IMR-90 (cell line): ENCODE data around the gene C14orf39. TPM values are rescaled to one million over a fixed set of nuclear protein-coding genes. Genes with fewer than 3 reads are reported as not detected.

Source experiments
- ATAC-seq: fragments of 200-7000 bp; cut with Tn5 transposase; 2 replicates; pipeline ENCODE4 v1.9.1; 2020; ENCODE audit warnings: low read depth, mild to moderate bottlenecking, moderate library complexity
- BruUV-seq: library from RNA; stranded (reverse); fragments of 400-500 nt; replicated peaks from 2 replicates; lab custom pipeline; 2021; lab: Mats Ljungman, UMichigan
- CTCF ChIA-PET: fragments of 300-600 bp; formaldehyde crosslinking; extraction: SDS; loops from one replicate; lab custom pipeline; 2021; ENCODE audit warnings: antibody characterized with exemption; lab: Yijun Ruan, JAX
- POLR2A ChIA-PET: fragments of 300-600 bp; sonication (Branson Sonifier 250); formaldehyde crosslinking; loops from one replicate; lab custom pipeline; 2022; ENCODE audit warnings: antibody characterized with exemption; ENCODE audit not compliant: unreplicated experiment; lab: Charles Lee
- DNase-seq: peaks from one replicate; pipeline ENCODE4 v3.0.0; 2013
- H2AFZ ChIP-seq: replicated peaks from 2 replicates; pipeline ENCODE3; 2013; ENCODE audit warnings: low read length, mild to moderate bottlenecking; ENCODE audit not compliant: poor library complexity
- H2AK5ac ChIP-seq: 2 replicates; pipeline ENCODE4 v1.6.1; 2013; ENCODE audit warnings: low read depth, low read length, inconsistent platforms
- H2AK9ac ChIP-seq: replicated peaks from 2 replicates; pipeline ENCODE3; 2013; ENCODE audit warnings: mild to moderate bottlenecking, low read depth, low read length, moderate library complexity; ENCODE audit not compliant: poor library complexity
- H2BK120ac ChIP-seq: 2 replicates; pipeline ENCODE4 v1.6.1; 2013; ENCODE audit warnings: low read depth, low read length, inconsistent platforms
- H2BK15ac ChIP-seq: 3 replicates; pipeline ENCODE4 v1.6.1; 2013; ENCODE audit warnings: low read depth, low read length, inconsistent platforms
- H2BK20ac ChIP-seq: 2 replicates; pipeline ENCODE4 v1.6.1; 2013; ENCODE audit warnings: low read depth, mild to moderate bottlenecking, inconsistent platforms, low read length, moderate library complexity
- H2BK5ac ChIP-seq: 2 replicates; pipeline ENCODE4 v1.6.1; 2013; ENCODE audit warnings: mild to moderate bottlenecking, low read depth, low read length, inconsistent platforms; ENCODE audit not compliant: poor library complexity, severe bottlenecking
- H3K14ac ChIP-seq: replicated peaks from 2 replicates; pipeline ENCODE4 v1.6.1; 2013; ENCODE audit warnings: low read depth, low read length, inconsistent platforms
- H3K18ac ChIP-seq: 2 replicates; pipeline ENCODE4 v1.6.1; 2013; ENCODE audit warnings: low read depth, low read length, control low read depth
- H3K23ac ChIP-seq: 2 replicates; pipeline ENCODE4 v1.6.1; 2013; ENCODE audit warnings: low read depth, low read length, inconsistent platforms
- H3K27ac ChIP-seq: 2 replicates; pipeline ENCODE4 v1.5.1; 2013; ENCODE audit warnings: mild to moderate bottlenecking, control low read depth, low read length; ENCODE audit not compliant: insufficient read depth
- H3K27me3 ChIP-seq: 2 replicates; pipeline ENCODE4 v1.6.1; 2013; ENCODE audit warnings: low read length; ENCODE audit not compliant: control insufficient read depth, insufficient read depth
- H3K36me3 ChIP-seq: 2 replicates; pipeline ENCODE4 v1.6.1; 2013; ENCODE audit warnings: low read length, mixed read lengths; ENCODE audit not compliant: control insufficient read depth, insufficient read depth
- H3K4ac ChIP-seq: 2 replicates; pipeline ENCODE4 v1.6.1; 2013; ENCODE audit warnings: low read depth, low read length, inconsistent platforms
- H3K4me1 ChIP-seq: 2 replicates; pipeline ENCODE4 v1.6.1; 2013; ENCODE audit warnings: low read length, mixed read lengths; ENCODE audit not compliant: control insufficient read depth, insufficient read depth
- H3K4me2 ChIP-seq: 2 replicates; pipeline ENCODE4 v1.6.1; 2013; ENCODE audit warnings: low read depth, mild to moderate bottlenecking, control low read depth, low read length, moderate library complexity
- H3K4me3 ChIP-seq: 2 replicates; pipeline ENCODE4 v1.5.1; 2013; ENCODE audit warnings: low read depth, mild to moderate bottlenecking, control low read depth, low read length, moderate library complexity; ENCODE audit not compliant: insufficient read depth
- H3K56ac ChIP-seq: 2 replicates; pipeline ENCODE4 v1.6.1; 2013; ENCODE audit warnings: low read length, inconsistent platforms; ENCODE audit not compliant: insufficient read depth; ENCODE audit errors: extremely low read depth
- H3K79me1 ChIP-seq, 2 experiments: 2 replicates each; pipeline ENCODE4 v1.6.1; 2013; ENCODE audit warnings: low read length in 2 of 2, inconsistent platforms in 1 of 2, low read depth in 1 of 2
- H3K9ac ChIP-seq: 2 replicates; pipeline ENCODE4 v1.6.1; 2013; ENCODE audit warnings: low read depth, low read length, control low read depth
- H3K9me1 ChIP-seq: 2 replicates; pipeline ENCODE4 v1.6.1; 2013; ENCODE audit warnings: low read length, inconsistent platforms; ENCODE audit not compliant: insufficient read depth
- H3K9me3 ChIP-seq: 2 replicates; pipeline ENCODE4 v1.6.1; 2013; ENCODE audit warnings: low read length; ENCODE audit not compliant: control insufficient read depth, insufficient read depth
- H4K20me1 ChIP-seq: 2 replicates; pipeline ENCODE4 v1.6.1; 2013; ENCODE audit warnings: low read length, inconsistent platforms; ENCODE audit not compliant: insufficient read depth
- H4K5ac ChIP-seq: 2 replicates; pipeline ENCODE4 v1.6.1; 2013; ENCODE audit warnings: mild to moderate bottlenecking, low read depth, low read length, control low read depth
- H4K8ac ChIP-seq, 2 experiments: 2 replicates each; pipeline ENCODE4 v1.6.1; 2013; ENCODE audit warnings: low read depth in 2 of 2, low read length in 2 of 2, control low read depth in 1 of 2, inconsistent platforms in 1 of 2
- H4K91ac ChIP-seq: 2 replicates; pipeline ENCODE4 v1.6.1; 2013; ENCODE audit warnings: low read depth, low read length, inconsistent platforms; ENCODE audit not compliant: insufficient read depth
- RAD21 ChIP-seq: IDR thresholded peaks from 2 replicates; pipeline ENCODE4 v1.6.1; 2012; ENCODE audit warnings: low read length, improper control_type of control experiment
- WGBS, 2 experiments: methylation state at CpG; one replicate each; pipeline versions ENCODE4 v1.1.5 to v1.1.7; 2013; ENCODE audit warnings: missing lambda C conversion rate in 2 of 2; ENCODE audit not compliant: insufficient read length in 1 of 2; ENCODE audit errors: extremely low coverage in 2 of 2; 5-methylcytosine and 5-hydroxymethylcytosine counted together
- dilution Hi-C: fragments of 300-500 bp; cut with HindIII; formaldehyde crosslinking; loops from one replicate; pipeline ENCODE4 v1.14.3; 2018; ENCODE audit warnings: low sequenced_read_pairs; ENCODE audit not compliant: unreplicated experiment
- in situ Hi-C: fragments of 300-500 bp; cut with MboI; formaldehyde crosslinking; loops from 3 replicates; pipeline ENCODE4 v1.14.3; 2019; ENCODE audit warnings: low sequenced_read_pairs, inconsistent platforms, mixed read lengths
- intact Hi-C: fragments of 100-400 bp; cut with micrococcal nuclease; formaldehyde crosslinking; loops from 2 replicates; pipeline ENCODE4 v1.10.0; 2022
- polyA plus RNA-seq, 3 experiments: library from polyadenylated mRNA; depleted of rRNA; stranded (reverse); fragments of >200 nt; gene quantifications; 2 replicates each; pipeline ENCODE4 v1.2.3, GENCODE V29; 2012; ENCODE audit warnings: low replicate concordance in 1 of 3
- total RNA-seq: library from RNA; depleted of rRNA; stranded (reverse); fragments of >200 nt; gene quantifications from 2 replicates; pipeline ENCODE4 v1.2.3, GENCODE V29; 2012

Gene C14orf39
- total and polyA plus RNA-seq, 2 of the 4 experiments (the other 2 are of a cell fraction), result 0.36 to 0.38 TPM

DNA sequence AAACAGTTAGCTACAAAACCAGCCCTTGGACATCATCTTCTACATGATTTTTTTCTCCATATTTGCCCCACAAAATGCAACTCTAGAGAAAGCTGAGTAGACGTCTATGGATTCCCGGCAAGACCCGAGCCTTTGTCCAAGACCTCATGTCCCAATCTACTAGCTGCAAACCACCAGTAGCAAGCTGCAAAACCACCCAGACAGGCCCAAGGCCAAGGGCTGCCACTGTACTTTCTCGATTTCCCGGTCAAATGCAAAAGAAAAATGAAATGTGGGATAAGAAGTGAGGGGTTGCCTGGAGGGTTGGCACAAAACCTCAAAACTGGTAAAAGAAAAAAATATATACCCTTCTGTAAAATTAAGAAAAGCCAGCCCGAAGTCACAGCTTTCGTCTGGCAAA is 20.1 kb upstream of the C14orf39 start:
- no peak for TF ChIP-seq RAD21
- Histone ChIP-seq H3K27me3 (peaks cover 73% of the 10 kb centered on the region), H3K9ac (no peak overlapping the region), H2BK15ac (no peak overlapping the region), H2BK120ac (no peak overlapping the region), H4K20me1 (no peaks in the 10 kb centered on the region), H4K5ac (no peak overlapping the region), H3K79me1 (no peaks in the 10 kb centered on the region), H3K23ac (no peak overlapping the region), H3K56ac (no peak overlapping the region), H3K4me2 (no peak overlapping the region), H2BK20ac (no peak overlapping the region), H3K14ac (no peak overlapping the region), H3K4me1 (peaks cover 2% of the 10 kb centered on the region; the same call in 1 of the 2 replicates), H4K91ac (no peak overlapping the region), H2AFZ (no peak overlapping the region), H4K8ac (no peak overlapping the region), H3K27ac (no peak overlapping the region), H2AK5ac (no peak overlapping the region), H2AK9ac (no peak overlapping the region), H2BK5ac (no peak overlapping the region), H3K9me1 (no peaks in the 10 kb centered on the region), H3K9me3 (peaks cover 15% of the 10 kb centered on the region), H3K4ac (no peak overlapping the region), H3K18ac (no peak overlapping the region), H3K4me3 (no peak overlapping the region), H3K36me3 (no peaks in the 10 kb centered on the region)
- CTCF ChIA-PET, result no interaction called here
- intact Hi-C loops, result no loop called here
- no TSS peak for BruUV-seq
- in situ Hi-C loops, result no loop called here
- POLR2A ChIA-PET, result no interaction called here
- WGBS, 2 experiments, result no CpG with 5 or more reads among the region's 7 CpGs
- dilution Hi-C loops, result no loop called here
- ATAC-seq (no peak), DNase-seq (no peak)
